ENCODE results near the gene JUNB. TPM values are rescaled to one million over a fixed set of nuclear protein-coding genes. Genes with fewer than 3 reads are reported as not detected.

Gene JUNB
- total and polyA plus RNA-seq, 2 of the 4 experiments (the other 2 are of a cell fraction), result 20.8 to 109 TPM

DNA sequence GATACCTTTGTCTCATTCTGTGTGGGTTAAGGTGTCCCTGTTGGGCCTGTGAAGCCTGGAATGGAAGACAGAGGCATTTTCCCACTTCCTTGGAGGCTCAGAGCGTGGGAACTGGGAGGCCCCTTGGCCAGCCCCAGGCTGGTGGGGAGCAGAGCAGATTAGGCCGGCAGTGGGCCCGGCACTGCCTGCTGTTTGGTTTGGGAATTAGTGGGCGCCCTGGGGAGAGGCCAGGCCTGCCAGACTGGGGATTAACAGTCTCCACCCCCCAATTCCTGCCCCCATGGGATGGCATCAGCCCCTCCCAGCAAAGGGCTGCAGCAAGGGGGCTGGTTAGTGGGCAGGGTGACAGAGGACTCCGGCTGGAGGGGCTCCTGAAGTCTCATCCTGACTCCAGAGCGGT lies 42.8 kb upstream of the JUNB start:
- no peak overlapping the region for H2BK20ac ChIP-seq (ENCODE audit: low read depth, low read length)
- H3K9ac ChIP-seq (ENCODE audit: low read depth, low read length), result no peak overlapping the region
- H3K4me3 ChIP-seq (ENCODE audit: insufficient read depth, low read depth, low read length), result no peak overlapping the region
- H4K8ac ChIP-seq (ENCODE audit: low read depth in 2 of 2, low read length in 2 of 2), result no peak overlapping the region
- no peak overlapping the region for H2BK15ac ChIP-seq (ENCODE audit: low read depth, low read length)
- ATAC-seq (ENCODE audit: low read depth) (no peak), DNase-seq (no peak)
- no CpG with 5 or more reads among the region's 6 CpGs for WGBS, 2 experiments (ENCODE audit: extremely low coverage in 2 of 2, insufficient read length in 1 of 2)
- H2AK9ac ChIP-seq (replicated peaks; ENCODE audit: low read depth, low read length, poor library complexity), result no peak overlapping the region
- H3K79me1 ChIP-seq (ENCODE audit: low read depth in 1 of 2, low read length in 2 of 2), result peaks cover 0 to 5% of the 10 kb centered on the region in 2 experiments; a peak in 1 of 4 replicates
- H3K23ac ChIP-seq (ENCODE audit: low read depth, low read length), result no peak overlapping the region
- no peak overlapping the region for H2BK5ac ChIP-seq (ENCODE audit: low read depth, low read length, poor library complexity, severe bottlenecking)
- peaks cover 3% of the 10 kb centered on the region; the same call in 1 of the 2 replicates for H3K4me1 ChIP-seq (ENCODE audit: control insufficient read depth, insufficient read depth, low read length)
- peaks cover 29% of the 10 kb centered on the region for H3K36me3 ChIP-seq (ENCODE audit: control insufficient read depth, insufficient read depth, low read length)
- in situ Hi-C loops (cut with MboI; ENCODE audit: low sequenced_read_pairs), result no loop called here
- H2AFZ ChIP-seq (replicated peaks; ENCODE audit: low read length, poor library complexity), result no peak overlapping the region
- H3K27me3 ChIP-seq (ENCODE audit: control insufficient read depth, insufficient read depth, low read length), result peaks cover 24% of the 10 kb centered on the region
- H2BK120ac ChIP-seq (ENCODE audit: low read depth, low read length), result no peak overlapping the region
- intact Hi-C loops (cut with micrococcal nuclease), result no loop called here
- H3K56ac ChIP-seq (ENCODE audit: extremely low read depth, insufficient read depth, low read length), result no peak overlapping the region
- H3K27ac ChIP-seq (ENCODE audit: insufficient read depth, low read length), result no peak overlapping the region
- BruUV-seq (replicated peaks), result no TSS peak
- ChIA-PET CTCF (no interaction called here), POLR2A (ENCODE audit: unreplicated experiment) (no interaction called here)
- H3K4me2 ChIP-seq (ENCODE audit: low read depth, low read length), result no peak overlapping the region
- H2AK5ac ChIP-seq (ENCODE audit: low read depth, low read length), result no peak overlapping the region
- no peak overlapping the region for H3K18ac ChIP-seq (ENCODE audit: low read depth, low read length)
- H3K9me1 ChIP-seq (ENCODE audit: insufficient read depth, low read length), result no peaks in the 10 kb centered on the region
- H3K4ac ChIP-seq (ENCODE audit: low read depth, low read length), result no peak overlapping the region
- dilution Hi-C loops (cut with HindIII; ENCODE audit: low sequenced_read_pairs, unreplicated experiment), result no loop called here
- TF ChIP-seq BHLHE40 (IDR thresholded peaks at IDR 0.05; ENCODE audit: low read depth, low read length) (no peak), CHD1 (IDR thresholded peaks at IDR 0.05; ENCODE audit: low read depth, low read length) (no peak), POLR2A (IDR thresholded peaks at IDR 0.05; ENCODE audit: low read depth, low read length) (no peak), RFX5 (IDR thresholded peaks at IDR 0.05; ENCODE audit: low read depth, low read length) (no peak), NFE2L2 (IDR thresholded peaks at IDR 0.05; ENCODE audit: low read depth, low read length) (no peak), MAZ (IDR thresholded peaks at IDR 0.05; ENCODE audit: borderline replicate concordance, low read depth, low read length) (no peak), CEBPB (IDR thresholded peaks at IDR 0.05; ENCODE audit: low read depth, low read length) (no peak), RAD21 (IDR thresholded peaks at IDR 0.05; ENCODE audit: low read length) (no peak), SMC3 (IDR thresholded peaks at IDR 0.05; ENCODE audit: low read depth, low read length) (no peak), FOS (IDR thresholded peaks at IDR 0.05; ENCODE audit: low read depth, low read length) (no peak), MXI1 (IDR thresholded peaks at IDR 0.05; ENCODE audit: borderline replicate concordance, low read depth, low read length) (no peak), RCOR1 (IDR thresholded peaks at IDR 0.05; ENCODE audit: insufficient replicate concordance, low read length) (no peak)
- TF ChIP-seq, protein P1, sequence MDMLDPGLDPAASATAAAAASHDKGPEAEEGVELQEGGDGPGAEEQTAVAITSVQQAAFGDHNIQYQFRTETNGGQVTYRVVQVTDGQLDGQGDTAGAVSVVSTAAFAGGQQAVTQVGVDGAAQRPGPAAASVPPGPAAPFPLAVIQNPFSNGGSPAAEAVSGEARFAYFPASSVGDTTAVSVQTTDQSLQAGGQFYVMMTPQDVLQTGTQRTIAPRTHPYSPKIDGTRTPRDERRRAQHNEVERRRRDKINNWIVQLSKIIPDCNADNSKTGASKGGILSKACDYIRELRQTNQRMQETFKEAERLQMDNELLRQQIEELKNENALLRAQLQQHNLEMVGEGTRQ (IDR thresholded peaks at IDR 0.05; ENCODE audit: low read depth, low read length), result no peak
- TF ChIP-seq, protein P2, sequence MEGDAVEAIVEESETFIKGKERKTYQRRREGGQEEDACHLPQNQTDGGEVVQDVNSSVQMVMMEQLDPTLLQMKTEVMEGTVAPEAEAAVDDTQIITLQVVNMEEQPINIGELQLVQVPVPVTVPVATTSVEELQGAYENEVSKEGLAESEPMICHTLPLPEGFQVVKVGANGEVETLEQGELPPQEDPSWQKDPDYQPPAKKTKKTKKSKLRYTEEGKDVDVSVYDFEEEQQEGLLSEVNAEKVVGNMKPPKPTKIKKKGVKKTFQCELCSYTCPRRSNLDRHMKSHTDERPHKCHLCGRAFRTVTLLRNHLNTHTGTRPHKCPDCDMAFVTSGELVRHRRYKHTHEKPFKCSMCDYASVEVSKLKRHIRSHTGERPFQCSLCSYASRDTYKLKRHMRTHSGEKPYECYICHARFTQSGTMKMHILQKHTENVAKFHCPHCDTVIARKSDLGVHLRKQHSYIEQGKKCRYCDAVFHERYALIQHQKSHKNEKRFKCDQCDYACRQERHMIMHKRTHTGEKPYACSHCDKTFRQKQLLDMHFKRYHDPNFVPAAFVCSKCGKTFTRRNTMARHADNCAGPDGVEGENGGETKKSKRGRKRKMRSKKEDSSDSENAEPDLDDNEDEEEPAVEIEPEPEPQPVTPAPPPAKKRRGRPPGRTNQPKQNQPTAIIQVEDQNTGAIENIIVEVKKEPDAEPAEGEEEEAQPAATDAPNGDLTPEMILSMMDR (conservative IDR thresholded peaks at IDR 0.05; ENCODE audit: low read depth, low read length), result no peak
- TF ChIP-seq, protein P3, sequence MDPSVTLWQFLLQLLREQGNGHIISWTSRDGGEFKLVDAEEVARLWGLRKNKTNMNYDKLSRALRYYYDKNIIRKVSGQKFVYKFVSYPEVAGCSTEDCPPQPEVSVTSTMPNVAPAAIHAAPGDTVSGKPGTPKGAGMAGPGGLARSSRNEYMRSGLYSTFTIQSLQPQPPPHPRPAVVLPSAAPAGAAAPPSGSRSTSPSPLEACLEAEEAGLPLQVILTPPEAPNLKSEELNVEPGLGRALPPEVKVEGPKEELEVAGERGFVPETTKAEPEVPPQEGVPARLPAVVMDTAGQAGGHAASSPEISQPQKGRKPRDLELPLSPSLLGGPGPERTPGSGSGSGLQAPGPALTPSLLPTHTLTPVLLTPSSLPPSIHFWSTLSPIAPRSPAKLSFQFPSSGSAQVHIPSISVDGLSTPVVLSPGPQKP (IDR thresholded peaks at IDR 0.05; ENCODE audit: borderline replicate concordance, low read depth, low read length), result no peak
- H4K5ac ChIP-seq (ENCODE audit: low read depth, low read length), result no peak overlapping the region
- no peaks in the 10 kb centered on the region for H4K20me1 ChIP-seq (ENCODE audit: insufficient read depth, low read length)
- peaks cover 5% of the 10 kb centered on the region; the same call in 1 of the 2 replicates for H3K9me3 ChIP-seq (ENCODE audit: control insufficient read depth, insufficient read depth, low read length)
- H3K14ac ChIP-seq (replicated peaks; ENCODE audit: low read depth, low read length), result no peak overlapping the region
- no peak overlapping the region for H4K91ac ChIP-seq (ENCODE audit: insufficient read depth, low read depth, low read length)

All from IMR-90 (cell line).